Measurements from ENCODE around the gene ZRSR2.

ZRSR2 gene

GRCh38 chrX:15761564-15762191 lies 28.6 kb upstream of the ZRSR2 start:
- TF ChIP-seq FOXP2 (optimal IDR thresholded peaks at IDR 0.05; ENCODE audit: borderline replicate concordance, extremely low read depth, extremely low read length, insufficient read depth) (no peak), POLR2AphosphoS5 (IDR thresholded peaks at IDR 0.05; ENCODE audit: low read depth, low read length) (no peak), SIN3A (IDR thresholded peaks at IDR 0.05; ENCODE audit: borderline replicate concordance, insufficient read depth, low read length) (no peak), TAF1 (IDR thresholded peaks at IDR 0.05; ENCODE audit: borderline replicate concordance, insufficient read depth, low read length) (no peak), REST (IDR thresholded peaks at IDR 0.05; ENCODE audit: insufficient read depth in 1 of 2, low read depth in 2 of 2, low read length in 2 of 2) (no peak)

GRCh38 chrX:15769300-15769954 lies 20.9 kb upstream of the ZRSR2 start:
- no peak for TF ChIP-seq REST (IDR thresholded peaks at IDR 0.05; ENCODE audit: insufficient read depth in 1 of 2, low read depth in 2 of 2, low read length in 2 of 2)
- TF ChIP-seq POLR2AphosphoS5 (IDR thresholded peaks at IDR 0.05; ENCODE audit: low read depth, low read length): no peak
- no peak for TF ChIP-seq SIN3A (IDR thresholded peaks at IDR 0.05; ENCODE audit: borderline replicate concordance, insufficient read depth, low read length)
- no peak for TF ChIP-seq FOXP2 (optimal IDR thresholded peaks at IDR 0.05; ENCODE audit: borderline replicate concordance, extremely low read depth, extremely low read length, insufficient read depth)
- TF ChIP-seq TAF1 (IDR thresholded peaks at IDR 0.05; ENCODE audit: borderline replicate concordance, insufficient read depth, low read length): no peak

- no peak for TF ChIP-seq REST (IDR thresholded peaks at IDR 0.05; ENCODE audit: insufficient read depth in 1 of 2, low read depth in 2 of 2, low read length in 2 of 2)
- TF ChIP-seq POLR2AphosphoS5 (IDR thresholded peaks at IDR 0.05; ENCODE audit: low read depth, low read length): no peak
- TF ChIP-seq FOXP2 (optimal IDR thresholded peaks at IDR 0.05; ENCODE audit: borderline replicate concordance, extremely low read depth, extremely low read length, insufficient read depth): no peak
- TF ChIP-seq SIN3A (IDR thresholded peaks at IDR 0.05; ENCODE audit: borderline replicate concordance, insufficient read depth, low read length): no peak
- TF ChIP-seq TAF1 (IDR thresholded peaks at IDR 0.05; ENCODE audit: borderline replicate concordance, insufficient read depth, low read length): no peak
Measured at GRCh38 chrX:15781961-15782699, 8.2 kb upstream of the ZRSR2 start.

GRCh38 chrX:15785176-15785750 lies 5.0 kb upstream of the ZRSR2 start:
- TF ChIP-seq SIN3A (IDR thresholded peaks at IDR 0.05; ENCODE audit: borderline replicate concordance, insufficient read depth, low read length) (no peak), FOXP2 (optimal IDR thresholded peaks at IDR 0.05; ENCODE audit: borderline replicate concordance, extremely low read depth, extremely low read length, insufficient read depth) (no peak), REST (IDR thresholded peaks at IDR 0.05; ENCODE audit: insufficient read depth in 1 of 2, low read depth in 2 of 2, low read length in 2 of 2) (no peak), POLR2AphosphoS5 (IDR thresholded peaks at IDR 0.05; ENCODE audit: low read depth, low read length) (no peak), TAF1 (IDR thresholded peaks at IDR 0.05; ENCODE audit: borderline replicate concordance, insufficient read depth, low read length) (no peak)

Measured in PFSK-1 (cell line).